H54 (cell line): ENCODE results near the gene RBFOX1.

Experiments used
- DNase-seq: peaks from one replicate; pipeline ENCODE4 v3.0.0; 2011; ENCODE audit warnings: low spot score, mixed read lengths; ENCODE audit not compliant: insufficient read length
- FAIRE-seq: peaks from 3 replicates; lab custom pipeline; 2011; peaks lifted over from hg19 to GRCh38; lab: Jason Lieb, UNC
- POLR2A ChIP-seq: IDR thresholded peaks from 2 replicates; pipeline ENCODE4 v1.6.1; 2011; ENCODE audit warnings: low read depth, mild to moderate bottlenecking, low read length

Gene RBFOX1

GRCh38 chr16:7342598-7342997 is 10.0 kb downstream of the RBFOX1 start:
- no peak for DNase-seq
- no peak for TF ChIP-seq POLR2A
- FAIRE-seq: no peak

- DNase-seq (no peak), FAIRE-seq (no peak)
- TF ChIP-seq POLR2A: no peak
Observed at GRCh38 chr16:7343243-7343642, 10.6 kb downstream of the RBFOX1 start.

GRCh38 chr16:7344830-7345780 is 12.5 kb downstream of the RBFOX1 start:
- FAIRE-seq (no peak), DNase-seq (no peak)
- no peak for TF ChIP-seq POLR2A

- no peak for TF ChIP-seq POLR2A
- FAIRE-seq (no peak), DNase-seq (no peak)
Observed at GRCh38 chr16:7350806-7351205, 18.2 kb downstream of the RBFOX1 start.

GRCh38 chr16:7351610-7352510 is 19.2 kb downstream of the RBFOX1 start:
- no peak for FAIRE-seq
- no peak for DNase-seq
- no peak for TF ChIP-seq POLR2A

GRCh38 chr16:7355758-7356157 is 23.1 kb downstream of the RBFOX1 start:
- FAIRE-seq (no peak), DNase-seq (no peak)
- TF ChIP-seq POLR2A: no peak

- no peak for TF ChIP-seq POLR2A
- FAIRE-seq (no peak), DNase-seq (no peak)
Observed at GRCh38 chr16:7361416-7362129, 28.9 kb downstream of the RBFOX1 start.

GRCh38 chr16:7362231-7362630 is 29.6 kb downstream of the RBFOX1 start:
- no peak for DNase-seq
- TF ChIP-seq POLR2A: no peak
- FAIRE-seq: no peak

GRCh38 chr16:7363422-7364417 is 31.1 kb downstream of the RBFOX1 start:
- DNase-seq: no peak
- TF ChIP-seq POLR2A: no peak

GRCh38 chr16:7366041-7366440 is 33.4 kb downstream of the RBFOX1 start:
- DNase-seq: no peak
- FAIRE-seq: no peak
- TF ChIP-seq POLR2A: no peak

More at GRCh38 chr16:7363422-7364417, 31.1 kb downstream of the RBFOX1 start:
- no peak for FAIRE-seq

- FAIRE-seq: no peak
Observed at GRCh38 chr16:7366993-7367880, 34.6 kb downstream of the RBFOX1 start.

More at GRCh38 chr16:7366993-7367880, 34.6 kb downstream of the RBFOX1 start:
- TF ChIP-seq POLR2A: no peak
- no peak for DNase-seq
